Endothelial cell of umbilical vein (primary cell): ENCODE results near the gene BORCS5. TPM values are rescaled to one million over a fixed set of nuclear protein-coding genes. Genes with fewer than 3 reads are reported as not detected.

ENCODE experiments used
- BruUV-seq: library from RNA; stranded (reverse); fragments of 400-500 nt; replicated peaks from 2 replicates; lab custom pipeline; 2021; lab: Mats Ljungman, UMichigan
- CTCF ChIA-PET: fragments of 300-600, 350-600 bp; sonication (Branson Sonifier 250); formaldehyde crosslinking; loops from one replicate; lab custom pipeline; 2021; ENCODE audit warnings: antibody characterized with exemption, inconsistent platforms; lab: Charles Lee
- POLR2A ChIA-PET: fragments of 300-600, 350-600 bp; sonication (Branson Sonifier 250); formaldehyde crosslinking; loops from one replicate; lab custom pipeline; 2021; ENCODE audit warnings: antibody characterized with exemption, inconsistent platforms; lab: Charles Lee
- DNase-seq: peaks from one replicate; pipeline ENCODE4 v3.0.0-alpha.2; 2011; ENCODE audit warnings: low read depth, low spot score
- FAIRE-seq: peaks from 2 replicates; lab custom pipeline; 2011; peaks lifted over from hg19 to GRCh38; lab: Jason Lieb, UNC
- H2AFZ ChIP-seq: 2 replicates; pipeline ENCODE4 v1.6.0; 2012; ENCODE audit warnings: low read depth, low read length, control low read depth, inconsistent platforms
- H3K27ac ChIP-seq: 2 replicates; pipeline ENCODE4 v1.5.1; 2011; ENCODE audit warnings: low read depth, mild to moderate bottlenecking, control low read depth, low read length, moderate library complexity; ENCODE audit not compliant: insufficient read depth
- H3K27me3 ChIP-seq, 2 experiments: 2 replicates each; pipeline versions ENCODE4 v1.6.0 to v1.6.1; 2011; ENCODE audit warnings: low read length in 2 of 2, mixed read lengths in 1 of 2; ENCODE audit not compliant: control insufficient read depth in 2 of 2, insufficient read depth in 2 of 2
- H3K36me3 ChIP-seq, 2 experiments: 2 replicates in 1 of 2; 3 replicates in 1 of 2; pipeline ENCODE4 v1.5.1; 2011; ENCODE audit warnings: low read length in 2 of 2, mild to moderate bottlenecking in 1 of 2, moderate library complexity in 1 of 2; ENCODE audit not compliant: control insufficient read depth in 2 of 2, insufficient read depth in 2 of 2; ENCODE audit errors: extremely low read depth in 1 of 2
- H3K4me1 ChIP-seq: 3 replicates; pipeline ENCODE4 v1.5.1; 2011; ENCODE audit warnings: mild to moderate bottlenecking, low read length; ENCODE audit not compliant: control insufficient read depth, insufficient read depth; ENCODE audit errors: extremely low read depth
- H3K4me2 ChIP-seq: 2 replicates; pipeline ENCODE4 v1.6.1; 2011; ENCODE audit warnings: low read length, control low read depth, mixed read lengths; ENCODE audit not compliant: insufficient read depth
- H3K4me3 ChIP-seq, 3 experiments: fragments of 200-600 bp in 1 of 3; sonication (generic), shearing (Covaris generic) in 1 of 3; replicated peaks in 1 of 3; 2 replicates each; pipeline ENCODE4 v1.5.1; 2011 to 2016; ENCODE audit warnings: control low read depth in 3 of 3, low read length in 3 of 3, mild to moderate bottlenecking in 2 of 3, inconsistent platforms in 1 of 3, low read depth in 1 of 3, moderate library complexity in 1 of 3; ENCODE audit not compliant: insufficient read depth in 1 of 3
- H3K79me2 ChIP-seq: 2 replicates; pipeline ENCODE4 v1.6.0; 2012; ENCODE audit warnings: low read length, inconsistent platforms; ENCODE audit not compliant: control insufficient read depth, insufficient read depth
- H3K9ac ChIP-seq: replicated peaks from 2 replicates; pipeline ENCODE3; 2011; ENCODE audit warnings: low read length, control low read depth; ENCODE audit not compliant: insufficient read depth; ENCODE audit errors: extremely low read depth
- H3K9me1 ChIP-seq: replicated peaks from 3 replicates; pipeline ENCODE4 v1.6.0; 2011; ENCODE audit warnings: mild to moderate bottlenecking, low read length; ENCODE audit not compliant: control insufficient read depth, insufficient read depth; ENCODE audit errors: extremely low read depth
- H3K9me3 ChIP-seq: replicated peaks from 2 replicates; pipeline ENCODE4 v1.5.1; 2012; ENCODE audit warnings: low read length, inconsistent platforms; ENCODE audit not compliant: control insufficient read depth, insufficient read depth
- H4K20me1 ChIP-seq: replicated peaks from 2 replicates; pipeline ENCODE3; 2011; ENCODE audit warnings: mild to moderate bottlenecking, low read length; ENCODE audit not compliant: control insufficient read depth, insufficient read depth; ENCODE audit errors: extremely low read depth
- EZH2 ChIP-seq: IDR thresholded peaks from 2 replicates; pipeline ENCODE4 v1.6.1; 2012; ENCODE audit warnings: borderline replicate concordance, low read depth, mild to moderate bottlenecking, moderate library complexity, low read length, inconsistent platforms; ENCODE audit not compliant: severe bottlenecking
- FOS ChIP-seq: IDR thresholded peaks from 2 replicates; pipeline ENCODE4 v1.6.1; 2011; ENCODE audit warnings: mild to moderate bottlenecking, low read length, moderate library complexity, borderline replicate concordance; ENCODE audit not compliant: insufficient read depth
- GATA2 ChIP-seq: IDR thresholded peaks from 2 replicates; pipeline ENCODE4 v1.7.0; 2011; ENCODE audit warnings: low read depth, mild to moderate bottlenecking, moderate library complexity, mixed read lengths, low read length; ENCODE audit not compliant: insufficient read length, insufficient read depth
- JUN ChIP-seq: IDR thresholded peaks from 2 replicates; pipeline ENCODE4 v1.6.1; 2011; ENCODE audit warnings: borderline replicate concordance, low read depth; ENCODE audit not compliant: insufficient read length, insufficient read depth
- MYC ChIP-seq: IDR thresholded peaks from one replicate; pipeline ENCODE4 v1.6.1; 2011; ENCODE audit warnings: mild to moderate bottlenecking, low read depth, low read length
- POLR2A ChIP-seq: IDR thresholded peaks from 2 replicates; pipeline ENCODE4 v1.6.1; 2012; ENCODE audit warnings: low read depth, mild to moderate bottlenecking, control low read depth, low read length
- POLR2AphosphoS5 ChIP-seq: IDR thresholded peaks from 2 replicates; pipeline ENCODE4 v1.6.1; 2012; ENCODE audit warnings: low read depth, mild to moderate bottlenecking, control low read depth, low read length, moderate library complexity; ENCODE audit not compliant: insufficient read depth
- dilution Hi-C: fragments of 300-500 bp; cut with MboI; formaldehyde crosslinking; loops from one replicate; pipeline ENCODE4 v1.15.0; 2019; ENCODE audit warnings: low sequenced_read_pairs; ENCODE audit not compliant: extremely low pct_ligation_motif_present
- intact Hi-C: fragments of 100-400 bp; cut with micrococcal nuclease; formaldehyde crosslinking; loops from one replicate; pipeline ENCODE4 v1.10.0; 2022
- polyA plus RNA-seq, 4 experiments: library from polyadenylated mRNA; depleted of rRNA in 3 of 4; stranded (reverse) in 3 of 4; unstranded in 1 of 4; fragments of >200 nt; gene quantifications; 2 replicates each; pipeline versions ENCODE4 v1.2.1 to v1.2.3, GENCODE V29; 2011 to 2012; ENCODE audit warnings: missing spikeins in 1 of 4
- total RNA-seq: library from RNA; stranded (reverse); gene quantifications from 2 replicates; pipeline ENCODE4 v1.2.3, GENCODE V29; 2021
- TF ChIP-seq, protein P1 (sequence below), 2 donors: IDR thresholded peaks; 1 replicate in 1 of 2; 2 replicates in 1 of 2; pipeline ENCODE4 v1.5.1; 2011; ENCODE audit warnings: low read length in 2 of 2, mild to moderate bottlenecking in 2 of 2, moderate library complexity in 2 of 2, control low read depth in 1 of 2, inconsistent platforms in 1 of 2, low read depth in 1 of 2; ENCODE audit not compliant: insufficient read depth in 1 of 2; ENCODE audit errors: extremely low read depth in 1 of 2
- TF ChIP-seq, protein P2 (sequence below): IDR thresholded peaks from 2 replicates; pipeline ENCODE4 v1.6.1; 2011; ENCODE audit not compliant: insufficient read depth, insufficient read length

BORCS5 gene
- total and polyA plus RNA-seq, 2 donors (not counting 3 experiments of a cell fraction or from before 2014, with no cell fraction given) = 8.3 to 10.5 TPM

DNA sequence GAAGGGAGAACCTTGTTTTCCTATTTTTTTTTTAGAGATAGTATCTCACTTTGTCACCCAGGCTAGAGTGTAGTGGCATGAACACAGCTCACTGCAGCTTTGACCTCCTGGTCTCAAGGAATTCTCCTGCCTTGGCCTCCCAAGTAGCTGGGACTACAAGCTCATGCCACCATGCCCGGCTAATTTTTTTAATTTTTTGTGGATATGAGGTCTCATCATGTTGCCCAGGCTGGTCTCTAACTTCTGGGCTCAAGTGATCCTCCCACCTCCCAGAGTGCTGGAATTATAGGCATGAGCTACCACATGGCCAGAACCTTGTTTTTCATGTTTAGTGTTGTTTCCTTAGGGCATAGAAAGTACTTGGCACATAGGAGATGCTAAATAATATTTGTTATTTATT, 20.4 kb upstream of the BORCS5 start:
- dilution Hi-C loops = loop anchor here (25.0 kb wide), 1 partner anchor 249 kb away; no protein-coding TSS in a partner anchor
- no peak for FAIRE-seq
- POLR2A ChIA-PET = no interaction called here
- BruUV-seq = TSS peak; percentile 25
- Histone ChIP-seq H3K4me1 (peaks cover 44% of the 10 kb centered on the region), H3K4me3 (peak overlapping the region in 1 of 3 experiments; percentile 6), H3K9me3 (no peaks in the 10 kb centered on the region), H3K27me3 (no peaks in the 10 kb centered on the region), H4K20me1 (no peaks in the 10 kb centered on the region), H3K9ac (no peak overlapping the region), H3K27ac (peak overlapping the region; percentile 34), H3K9me1 (no peaks in the 10 kb centered on the region), H2AFZ (no peak overlapping the region), H3K36me3 (peaks cover 2 to 5% of the 10 kb centered on the region in 2 experiments), H3K79me2 (peaks cover 45% of the 10 kb centered on the region), H3K4me2 (peak overlapping the region; percentile 32)
- TF ChIP-seq POLR2A (no peak), POLR2AphosphoS5 (no peak), MYC (no peak), JUN (no peak), GATA2 (no peak), FOS (no peak), EZH2 (no peak)
- TF ChIP-seq, protein P1, sequence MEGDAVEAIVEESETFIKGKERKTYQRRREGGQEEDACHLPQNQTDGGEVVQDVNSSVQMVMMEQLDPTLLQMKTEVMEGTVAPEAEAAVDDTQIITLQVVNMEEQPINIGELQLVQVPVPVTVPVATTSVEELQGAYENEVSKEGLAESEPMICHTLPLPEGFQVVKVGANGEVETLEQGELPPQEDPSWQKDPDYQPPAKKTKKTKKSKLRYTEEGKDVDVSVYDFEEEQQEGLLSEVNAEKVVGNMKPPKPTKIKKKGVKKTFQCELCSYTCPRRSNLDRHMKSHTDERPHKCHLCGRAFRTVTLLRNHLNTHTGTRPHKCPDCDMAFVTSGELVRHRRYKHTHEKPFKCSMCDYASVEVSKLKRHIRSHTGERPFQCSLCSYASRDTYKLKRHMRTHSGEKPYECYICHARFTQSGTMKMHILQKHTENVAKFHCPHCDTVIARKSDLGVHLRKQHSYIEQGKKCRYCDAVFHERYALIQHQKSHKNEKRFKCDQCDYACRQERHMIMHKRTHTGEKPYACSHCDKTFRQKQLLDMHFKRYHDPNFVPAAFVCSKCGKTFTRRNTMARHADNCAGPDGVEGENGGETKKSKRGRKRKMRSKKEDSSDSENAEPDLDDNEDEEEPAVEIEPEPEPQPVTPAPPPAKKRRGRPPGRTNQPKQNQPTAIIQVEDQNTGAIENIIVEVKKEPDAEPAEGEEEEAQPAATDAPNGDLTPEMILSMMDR (IDR thresholded peaks at IDR 0.05; ENCODE audit: extremely low read depth in 1 of 2, insufficient read depth in 1 of 2, low read depth in 1 of 2, low read length in 2 of 2) = no peak
- TF ChIP-seq, protein P2, sequence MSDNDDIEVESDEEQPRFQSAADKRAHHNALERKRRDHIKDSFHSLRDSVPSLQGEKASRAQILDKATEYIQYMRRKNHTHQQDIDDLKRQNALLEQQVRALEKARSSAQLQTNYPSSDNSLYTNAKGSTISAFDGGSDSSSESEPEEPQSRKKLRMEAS = no peak
- intact Hi-C loops = loop anchor here (5.0 kb wide), 2 partner anchors 361 to 689 kb away; partner anchors contain the start of genes ETV6 and GPR19
- no peak for DNase-seq
- CTCF ChIA-PET = interaction anchor here (0.6 to 4.7 kb wide), 10 partner anchors 9 to 304 kb away, joined by 3 to 31 read pairs (median 4); partner anchors contain the start of genes BORCS5 and MANSC1
